Smooth muscle cell (in vitro differentiated cells): ENCODE data around the gene COL6A1. TPM values are rescaled to one million over a fixed set of nuclear protein-coding genes. Genes with fewer than 3 reads are reported as not detected.

Experiments
- DNase-seq: peaks from one replicate; lab custom pipeline; 2025; ENCODE audit not compliant: unreplicated experiment; lab: John Stamatoyannopoulos, UW
- H2AFZ ChIP-seq: fragments of 200-600 bp; sonication (generic); 2 replicates; pipeline ENCODE4 v1.6.0; 2016; ENCODE audit warnings: antibody characterized with exemption, low read depth, mild to moderate bottlenecking
- H3F3A ChIP-seq: fragments of 200-600 bp; sonication (generic); 2 replicates; pipeline ENCODE4 v1.6.0; 2017; ENCODE audit warnings: antibody characterized with exemption, low read depth
- H3K27ac ChIP-seq: fragments of 200-600 bp; sonication (generic); 2 replicates; pipeline ENCODE4 v1.5.1; 2016; ENCODE audit warnings: low read depth, mild to moderate bottlenecking
- H3K27me3 ChIP-seq: fragments of 200-600 bp; sonication (generic); 2 replicates; pipeline ENCODE4 v1.6.1; 2016; ENCODE audit warnings: low read depth, mild to moderate bottlenecking
- H3K36me3 ChIP-seq: fragments of 200-600 bp; sonication (generic); 2 replicates; pipeline ENCODE4 v1.5.1; 2016; ENCODE audit warnings: low read depth
- H3K4me1 ChIP-seq: fragments of 200-600 bp; sonication (generic); 2 replicates; pipeline ENCODE4 v1.5.1; 2016; ENCODE audit warnings: low read depth
- H3K4me2 ChIP-seq: fragments of 200-600 bp; sonication (generic); 2 replicates; pipeline ENCODE4 v1.6.0; 2016; ENCODE audit warnings: mild to moderate bottlenecking
- H3K4me3 ChIP-seq: fragments of 200-600 bp; sonication (generic); 2 replicates; pipeline ENCODE4 v1.5.1; 2016; ENCODE audit warnings: mild to moderate bottlenecking
- H3K79me2 ChIP-seq: fragments of 200-600 bp; sonication (generic); 2 replicates; pipeline ENCODE4 v1.6.0; 2016; ENCODE audit warnings: low read depth, mild to moderate bottlenecking
- H3K9ac ChIP-seq: fragments of 200-600 bp; sonication (generic); 2 replicates; pipeline ENCODE4 v1.6.0; 2016; ENCODE audit warnings: low read depth
- H3K9me3 ChIP-seq: fragments of 200-600 bp; sonication (generic); replicated peaks from 2 replicates; pipeline ENCODE4 v1.5.1; 2016; ENCODE audit warnings: low read depth
- H4K20me1 ChIP-seq: fragments of 200-600 bp; sonication (generic); 2 replicates; pipeline ENCODE4 v1.6.0; 2016; ENCODE audit warnings: low read depth
- WGBS: methylation state at CpG from one replicate; pipeline ENCODE4 v1.1.7; 2016; ENCODE audit warnings: low lambda C conversion rate; 5-methylcytosine and 5-hydroxymethylcytosine counted together
- polyA plus RNA-seq: library from polyadenylated mRNA; unstranded; fragments of >200 nt; fragmentation: Nextera tagmentation; extraction: Ambion mirVana; gene quantifications from 2 replicates; pipeline ENCODE4 v1.2.1, GENCODE V29; 2016
- total RNA-seq: library from RNA; depleted of rRNA; stranded (reverse); fragments of >200 nt; gene quantifications from 2 replicates; pipeline ENCODE4 v1.2.3, GENCODE V29; 2014
- TF ChIP-seq, protein P1 (sequence below): fragments of 200-600 bp; sonication (generic); IDR thresholded peaks from 2 replicates; pipeline ENCODE4 v1.5.1; 2017; ENCODE audit warnings: borderline replicate concordance, mild to moderate bottlenecking, antibody characterized with exemption; ENCODE audit not compliant: insufficient read depth, poor library complexity, severe bottlenecking

COL6A1 gene
- total and polyA plus RNA-seq, 2 experiments from 2014 or later, result 1,292 to 2,827 TPM

DNA sequence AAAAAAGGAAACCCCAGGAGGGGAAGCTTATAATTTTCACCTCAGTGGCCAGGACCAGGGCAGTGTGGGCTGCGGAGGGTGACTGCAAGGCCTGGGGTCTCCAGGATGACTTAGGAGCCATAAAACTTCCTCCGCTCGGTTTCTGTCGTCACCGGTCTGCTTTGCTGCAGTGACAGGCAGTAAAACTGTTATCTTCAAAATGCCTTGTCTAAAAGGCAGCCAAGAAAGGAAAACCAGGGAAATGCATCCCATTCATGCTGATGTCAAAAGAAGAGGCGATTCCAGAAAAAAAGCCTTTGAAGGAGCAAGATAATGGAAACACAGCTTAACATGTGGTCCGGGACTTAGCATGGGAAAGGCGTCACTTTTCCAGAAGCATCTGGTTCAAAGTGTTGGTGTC is 42.0 kb downstream of the COL6A1 start:
- H3K27ac ChIP-seq, result peak overlapping the region; percentile 94
- H2AFZ ChIP-seq, result no peak overlapping the region
- peaks cover 9% of the 10 kb centered on the region for H3K79me2 ChIP-seq
- H3K36me3 ChIP-seq, result no peaks in the 10 kb centered on the region
- 2% methylated on average over 8 of the region's 8 CpGs for WGBS
- peaks cover 54% of the 10 kb centered on the region for H3F3A ChIP-seq
- DNase-seq, result no peak
- no peak overlapping the region for H3K4me3 ChIP-seq
- peaks cover 29% of the 10 kb centered on the region for H3K4me1 ChIP-seq
- TF ChIP-seq, protein P1, sequence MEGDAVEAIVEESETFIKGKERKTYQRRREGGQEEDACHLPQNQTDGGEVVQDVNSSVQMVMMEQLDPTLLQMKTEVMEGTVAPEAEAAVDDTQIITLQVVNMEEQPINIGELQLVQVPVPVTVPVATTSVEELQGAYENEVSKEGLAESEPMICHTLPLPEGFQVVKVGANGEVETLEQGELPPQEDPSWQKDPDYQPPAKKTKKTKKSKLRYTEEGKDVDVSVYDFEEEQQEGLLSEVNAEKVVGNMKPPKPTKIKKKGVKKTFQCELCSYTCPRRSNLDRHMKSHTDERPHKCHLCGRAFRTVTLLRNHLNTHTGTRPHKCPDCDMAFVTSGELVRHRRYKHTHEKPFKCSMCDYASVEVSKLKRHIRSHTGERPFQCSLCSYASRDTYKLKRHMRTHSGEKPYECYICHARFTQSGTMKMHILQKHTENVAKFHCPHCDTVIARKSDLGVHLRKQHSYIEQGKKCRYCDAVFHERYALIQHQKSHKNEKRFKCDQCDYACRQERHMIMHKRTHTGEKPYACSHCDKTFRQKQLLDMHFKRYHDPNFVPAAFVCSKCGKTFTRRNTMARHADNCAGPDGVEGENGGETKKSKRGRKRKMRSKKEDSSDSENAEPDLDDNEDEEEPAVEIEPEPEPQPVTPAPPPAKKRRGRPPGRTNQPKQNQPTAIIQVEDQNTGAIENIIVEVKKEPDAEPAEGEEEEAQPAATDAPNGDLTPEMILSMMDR, result no peak
- no peaks in the 10 kb centered on the region for H3K27me3 ChIP-seq
- H3K9me3 ChIP-seq, result no peaks in the 10 kb centered on the region
- H3K4me2 ChIP-seq, result peak overlapping the region; percentile 68
- H3K9ac ChIP-seq, result peak overlapping the region; percentile 56
- H4K20me1 ChIP-seq, result no peaks in the 10 kb centered on the region

DNA sequence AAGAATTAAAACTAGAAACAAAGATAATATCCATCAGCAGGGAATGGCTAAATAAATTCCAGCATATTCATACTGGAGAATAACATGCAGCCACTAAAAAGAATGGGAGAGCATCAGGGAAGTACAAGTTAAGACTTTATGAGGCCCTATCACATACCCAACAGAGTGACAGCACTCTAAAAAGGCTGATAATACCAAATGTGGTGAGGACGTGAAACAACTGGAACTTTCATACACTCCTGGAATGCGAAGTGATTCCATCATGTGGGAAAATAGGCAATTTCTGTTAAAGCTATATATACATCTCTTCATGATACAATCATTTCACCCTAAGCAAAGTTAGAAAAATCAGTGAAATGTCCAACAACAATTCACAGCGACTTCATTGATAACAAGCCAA is 42.6 kb downstream of the COL6A1 start:
- peak overlapping the region; percentile 68 for H3K4me2 ChIP-seq
- no peak overlapping the region for H2AFZ ChIP-seq
- TF ChIP-seq, protein P1, result no peak
- peaks cover 9% of the 10 kb centered on the region for H3K79me2 ChIP-seq
- no peak overlapping the region for H3K4me3 ChIP-seq
- no peaks in the 10 kb centered on the region for H3K9me3 ChIP-seq
- H3K27ac ChIP-seq, result peak overlapping the region; percentile 94
- whole genome bisulfite sequencing, result 31% methylated on average over 3 of the region's 3 CpGs
- H4K20me1 ChIP-seq, result no peaks in the 10 kb centered on the region
- peak overlapping the region; percentile 56 for H3K9ac ChIP-seq
- H3F3A ChIP-seq, result peaks cover 60% of the 10 kb centered on the region
- peaks cover 30% of the 10 kb centered on the region for H3K4me1 ChIP-seq
- H3K27me3 ChIP-seq, result no peaks in the 10 kb centered on the region
- H3K36me3 ChIP-seq, result no peaks in the 10 kb centered on the region
- no peak for DNase-seq

DNA sequence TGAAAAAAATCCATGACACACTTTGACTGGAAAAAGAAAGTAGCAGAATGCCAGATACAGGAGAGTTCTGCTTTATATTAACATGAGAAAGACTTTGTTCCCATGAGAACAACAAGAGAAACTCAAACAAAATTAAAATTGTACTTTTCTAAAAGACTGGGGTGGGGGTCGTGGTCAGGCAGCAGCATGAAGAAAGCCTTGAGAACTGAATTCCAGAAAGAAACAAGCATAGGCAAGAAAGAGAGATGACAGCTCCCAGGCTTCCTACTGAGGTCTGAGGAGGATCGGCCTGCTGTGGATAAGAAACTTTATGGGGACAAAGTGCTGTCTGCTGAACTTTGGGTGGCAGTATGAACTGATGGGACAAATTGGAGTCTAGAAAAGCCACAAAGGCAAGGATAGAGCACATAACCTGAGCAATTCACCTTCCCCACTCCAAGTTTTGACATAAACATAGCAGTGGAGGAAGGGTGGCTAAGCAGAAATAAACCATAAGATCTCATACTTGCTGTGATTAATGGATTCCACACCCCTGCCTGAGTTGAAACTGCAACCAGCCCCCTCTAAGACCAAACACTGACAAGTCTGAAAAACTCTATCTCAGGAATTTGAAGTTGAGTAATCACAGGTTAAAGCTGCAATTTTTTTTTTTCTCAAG is 43.7 kb downstream of the COL6A1 start:
- H3K9me3 ChIP-seq, result no peaks in the 10 kb centered on the region
- peak overlapping the region; percentile 68 for H3K4me2 ChIP-seq
- H3K4me3 ChIP-seq, result peak overlapping the region; percentile 10
- no peak overlapping the region for H2AFZ ChIP-seq
- H3K79me2 ChIP-seq, result peaks cover 4% of the 10 kb centered on the region
- WGBS, result 0% methylated on average over 2 of the region's 2 CpGs
- DNase-seq, result no peak
- no peaks in the 10 kb centered on the region for H3K27me3 ChIP-seq
- peak overlapping the region; percentile 94 for H3K27ac ChIP-seq
- H3K36me3 ChIP-seq, result peaks cover 5% of the 10 kb centered on the region
- peak overlapping the region; percentile 56 for H3K9ac ChIP-seq
- no peaks in the 10 kb centered on the region for H4K20me1 ChIP-seq
- peaks cover 30% of the 10 kb centered on the region for H3K4me1 ChIP-seq
- peaks cover 71% of the 10 kb centered on the region for H3F3A ChIP-seq
- TF ChIP-seq, protein P1, result no peak
